Left ventricle myocardium inferior (tissue), 1 donor: ENCODE data around the gene CDCA8. TPM values are rescaled to one million over a fixed set of nuclear protein-coding genes. Genes with fewer than 3 reads are reported as not detected.
"Not testable (repeated sequence)": the region's sequence is repeated elsewhere in the genome, so short reads cannot be mapped to it uniquely, and the experiment has no call there.

ENCODE experiments used
- DNase-seq: peaks from one replicate; pipeline ENCODE4 v3.0.0-alpha.2; 2020
- H3K27ac ChIP-seq: fragments of 200-600 bp; replicated peaks from 2 replicates; pipeline ENCODE4 v1.8.0; 2021
- H3K27me3 ChIP-seq: fragments of 200-600 bp; 2 replicates; pipeline ENCODE4 v1.8.0; 2021; ENCODE audit warnings: low read depth
- H3K36me3 ChIP-seq: fragments of 200-600 bp; 2 replicates; pipeline ENCODE4 v1.8.0; 2021
- H3K4me1 ChIP-seq: fragments of 200-600 bp; 2 replicates; pipeline ENCODE4 v1.8.0; 2021
- H3K4me3 ChIP-seq: fragments of 200-600 bp; 2 replicates; pipeline ENCODE4 v1.8.0; 2021; ENCODE audit warnings: mild to moderate bottlenecking, moderate library complexity
- H3K9me3 ChIP-seq: fragments of 200-600 bp; replicated peaks from 2 replicates; pipeline ENCODE4 v1.8.0; 2021
- intact Hi-C: fragments of 100-400 bp; cut with micrococcal nuclease; formaldehyde crosslinking; loops from one replicate; pipeline ENCODE4 v1.11.0; 2022
- total RNA-seq: library from RNA; stranded (reverse); fragmentation: NEBNext Ultra II Directional; extraction: Animal tissue kit (Norgen Biotek cat#: 25700); gene quantifications from one replicate; pipeline ENCODE4 v1.2.1, GENCODE V29; 2021
- TF ChIP-seq, protein P1 (sequence below): fragments of 200-600 bp; IDR thresholded peaks from 2 replicates; pipeline ENCODE4 v1.8.0; 2021; ENCODE audit warnings: antibody characterized with exemption, mild to moderate bottlenecking, borderline replicate concordance
- donor health status: DM: no; HTN: yes; CAD: no; lungs with severe emphysema.

Gene CDCA8
- total RNA-seq, 1 donor from 2014 or later = 0.33 TPM

DNA sequence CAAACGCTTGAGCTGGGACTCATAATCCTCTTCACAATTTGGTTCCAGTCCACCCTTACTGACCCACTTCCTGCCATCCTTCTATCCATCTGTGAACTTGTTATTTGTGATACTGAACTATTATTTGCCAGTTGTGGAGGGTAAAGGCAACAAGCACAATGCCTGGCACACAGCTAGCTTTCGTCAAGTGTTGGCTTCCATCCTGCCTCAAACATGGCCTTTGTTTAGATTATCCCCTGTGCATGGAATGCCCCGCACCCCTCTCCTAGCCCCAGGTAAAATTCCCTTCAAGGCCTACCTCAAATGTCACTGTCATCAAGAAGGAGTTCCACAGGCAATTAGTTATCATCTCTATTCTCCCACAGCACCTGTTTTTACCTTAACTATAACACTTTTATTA, 11.4 kb upstream of the CDCA8 start:
- no peaks in the 10 kb centered on the region for H3K9me3 ChIP-seq
- TF ChIP-seq, protein P1, sequence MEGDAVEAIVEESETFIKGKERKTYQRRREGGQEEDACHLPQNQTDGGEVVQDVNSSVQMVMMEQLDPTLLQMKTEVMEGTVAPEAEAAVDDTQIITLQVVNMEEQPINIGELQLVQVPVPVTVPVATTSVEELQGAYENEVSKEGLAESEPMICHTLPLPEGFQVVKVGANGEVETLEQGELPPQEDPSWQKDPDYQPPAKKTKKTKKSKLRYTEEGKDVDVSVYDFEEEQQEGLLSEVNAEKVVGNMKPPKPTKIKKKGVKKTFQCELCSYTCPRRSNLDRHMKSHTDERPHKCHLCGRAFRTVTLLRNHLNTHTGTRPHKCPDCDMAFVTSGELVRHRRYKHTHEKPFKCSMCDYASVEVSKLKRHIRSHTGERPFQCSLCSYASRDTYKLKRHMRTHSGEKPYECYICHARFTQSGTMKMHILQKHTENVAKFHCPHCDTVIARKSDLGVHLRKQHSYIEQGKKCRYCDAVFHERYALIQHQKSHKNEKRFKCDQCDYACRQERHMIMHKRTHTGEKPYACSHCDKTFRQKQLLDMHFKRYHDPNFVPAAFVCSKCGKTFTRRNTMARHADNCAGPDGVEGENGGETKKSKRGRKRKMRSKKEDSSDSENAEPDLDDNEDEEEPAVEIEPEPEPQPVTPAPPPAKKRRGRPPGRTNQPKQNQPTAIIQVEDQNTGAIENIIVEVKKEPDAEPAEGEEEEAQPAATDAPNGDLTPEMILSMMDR = no peak
- H3K27ac ChIP-seq = no peak overlapping the region
- H3K4me1 ChIP-seq = no peaks in the 10 kb centered on the region
- no peak overlapping the region for H3K4me3 ChIP-seq
- DNase-seq = no peak
- no peaks in the 10 kb centered on the region for H3K27me3 ChIP-seq
- H3K36me3 ChIP-seq = peaks cover 33% of the 10 kb centered on the region
- intact Hi-C loops = loop anchor here (5.0 to 10.0 kb wide), 2 partner anchors 84 to 226 kb away; partner anchors contain the start of gene GNL2

DNA sequence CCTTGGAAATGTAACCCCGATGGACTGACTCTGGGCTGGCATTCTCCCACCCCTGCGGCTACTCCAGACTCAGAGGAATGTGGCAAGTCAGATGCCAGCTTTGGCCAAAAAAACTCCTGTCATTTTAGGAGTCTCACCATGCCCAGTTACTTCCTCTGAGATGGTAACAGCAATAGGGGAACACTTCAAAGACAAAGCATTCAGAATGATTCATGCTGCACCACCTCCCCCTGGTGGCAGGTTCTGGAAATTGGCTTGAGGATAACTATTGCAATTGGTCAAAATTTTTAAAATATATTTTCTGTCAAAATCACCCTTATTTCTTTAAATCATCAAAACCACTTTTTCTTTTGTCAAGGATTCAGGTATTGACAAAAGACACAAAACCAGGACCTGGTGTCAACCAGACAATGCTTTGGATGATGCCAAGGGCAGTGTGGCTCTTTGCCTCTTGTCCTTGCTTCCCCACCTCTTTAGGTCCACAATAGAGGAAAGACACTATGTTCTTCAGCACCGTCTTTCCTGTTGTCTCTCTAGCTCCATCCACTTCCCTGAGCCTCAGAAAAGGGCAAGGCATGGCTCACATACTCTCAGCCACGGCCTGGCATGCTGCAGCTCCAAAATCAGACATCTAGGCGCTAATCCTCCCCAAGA, 9.9 kb upstream of the CDCA8 start:
- intact Hi-C loops = loop anchor here (5.0 to 10.0 kb wide), 2 partner anchors 85 to 228 kb away; partner anchors contain the start of gene GNL2
- peaks cover 45% of the 10 kb centered on the region for H3K36me3 ChIP-seq
- TF ChIP-seq, protein P1 = peak; percentile 86
- no peaks in the 10 kb centered on the region for H3K27me3 ChIP-seq
- DNase-seq = peak; percentile 54
- no peaks in the 10 kb centered on the region for H3K4me1 ChIP-seq
- no peaks in the 10 kb centered on the region for H3K9me3 ChIP-seq
- no peak overlapping the region for H3K4me3 ChIP-seq
- no peak overlapping the region for H3K27ac ChIP-seq

DNA sequence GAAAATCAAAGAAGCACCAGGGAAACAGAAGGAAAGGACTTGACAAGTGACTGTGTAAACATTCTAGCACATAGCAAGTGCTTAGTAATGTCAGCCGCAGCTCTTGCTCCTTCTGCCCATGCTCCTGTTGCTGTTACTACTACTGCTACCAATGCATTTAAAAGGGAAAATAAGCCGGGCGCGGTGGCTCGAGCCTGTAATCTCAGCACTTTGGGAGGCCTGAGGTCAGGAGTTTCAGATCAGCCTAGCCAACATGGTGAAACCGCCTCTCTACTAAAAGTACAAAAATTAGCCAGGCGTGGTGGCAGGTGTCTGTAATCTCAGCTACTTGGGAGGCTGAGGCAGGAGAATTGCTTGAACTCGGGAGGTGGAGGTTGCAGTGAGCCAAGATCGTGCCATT, 8.1 kb upstream of the CDCA8 start:
- intact Hi-C loops = loop anchor here (5.0 to 10.0 kb wide), 2 partner anchors 87 to 229 kb away; partner anchors contain the start of gene GNL2
- Histone ChIP-seq H3K4me1 (peaks cover 11% of the 10 kb centered on the region), H3K36me3 (peaks cover 53% of the 10 kb centered on the region)
- not testable (repeated sequence) for H3K27me3 ChIP-seq, H3K9me3 ChIP-seq, DNase-seq, H3K27ac ChIP-seq, H3K4me3 ChIP-seq

DNA sequence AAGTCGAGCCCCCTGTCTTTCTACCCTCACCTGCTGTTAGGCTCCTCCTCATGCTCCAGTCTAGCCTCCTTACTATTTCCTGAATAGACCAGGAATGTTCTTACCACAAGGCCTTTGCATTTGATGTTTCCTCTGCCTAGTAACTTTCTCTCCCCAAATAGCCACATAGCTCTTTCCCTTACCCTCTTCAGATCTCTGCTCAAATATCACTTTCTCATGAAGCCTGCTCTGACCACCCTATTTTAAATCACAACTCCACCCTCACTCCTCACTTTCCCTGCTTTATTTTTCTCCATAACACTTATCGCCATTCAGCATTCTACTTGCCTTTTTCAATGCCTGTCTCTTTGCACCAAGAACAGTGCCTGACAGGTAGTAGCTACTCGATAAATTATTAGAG, 6.6 kb upstream of the CDCA8 start:
- DNase-seq = no peak
- H3K27ac ChIP-seq = no peak overlapping the region
- H3K4me1 ChIP-seq = peaks cover 24% of the 10 kb centered on the region
- intact Hi-C loops = loop anchor here (10.0 kb wide), 1 partner anchor 231 kb away; no protein-coding TSS in a partner anchor
- H3K9me3 ChIP-seq = no peaks in the 10 kb centered on the region
- TF ChIP-seq, protein P1 = no peak
- no peak overlapping the region for H3K4me3 ChIP-seq
- no peaks in the 10 kb centered on the region for H3K27me3 ChIP-seq
- peaks cover 53% of the 10 kb centered on the region for H3K36me3 ChIP-seq

DNA sequence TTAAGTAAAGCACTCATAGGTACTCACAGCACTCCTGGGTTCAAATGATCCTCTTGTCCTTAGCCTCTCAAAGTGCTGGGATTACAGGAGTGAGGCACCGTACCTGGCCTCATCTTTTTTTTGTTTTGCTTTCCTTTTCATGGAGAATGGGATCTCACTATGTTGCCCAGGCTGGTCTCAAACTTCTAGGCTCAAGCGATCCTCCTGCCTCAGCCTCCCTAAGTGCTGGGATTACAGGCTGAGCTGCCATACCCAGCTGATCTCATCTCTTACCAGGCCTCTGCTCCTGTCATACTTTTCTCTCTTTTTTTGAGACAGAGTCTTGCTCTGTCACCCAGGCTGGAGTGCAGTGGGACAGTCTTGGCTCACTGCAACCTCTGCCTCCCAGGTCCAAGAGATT, 4.6 kb upstream of the CDCA8 start:
- Histone ChIP-seq H3K36me3 (peaks cover 50% of the 10 kb centered on the region), H3K4me1 (peaks cover 41% of the 10 kb centered on the region)
- not testable (repeated sequence) for H3K9me3 ChIP-seq, H3K27me3 ChIP-seq, H3K27ac ChIP-seq, H3K4me3 ChIP-seq, DNase-seq
- intact Hi-C loops = loop anchor here (10.0 kb wide), 1 partner anchor 233 kb away; no protein-coding TSS in a partner anchor

DNA sequence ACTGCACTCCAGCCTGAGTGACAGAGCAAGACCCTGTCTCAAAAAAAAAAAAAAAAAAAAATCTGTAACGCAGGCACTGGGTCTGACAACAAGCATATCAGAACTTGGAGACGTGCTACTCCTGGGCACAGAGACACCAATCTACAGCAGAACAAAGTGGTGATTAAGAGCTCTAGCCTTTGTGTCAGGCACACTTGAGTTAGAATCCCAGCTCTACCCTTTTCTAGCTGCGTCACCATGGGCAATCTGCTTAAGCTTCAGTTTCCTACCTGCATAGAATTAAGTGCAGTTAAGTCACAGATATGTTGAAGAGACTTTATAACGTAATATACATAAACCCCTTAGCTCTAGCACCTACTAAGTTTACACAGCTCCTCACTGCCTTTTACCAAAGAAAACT, 3.4 kb upstream of the CDCA8 start:
- Histone ChIP-seq H3K4me3 (peak overlapping the region; percentile 81), H3K27ac (no peak overlapping the region), H3K27me3 (no peaks in the 10 kb centered on the region), H3K36me3 (peaks cover 38% of the 10 kb centered on the region), H3K4me1 (peaks cover 47% of the 10 kb centered on the region), H3K9me3 (no peaks in the 10 kb centered on the region)
- DNase-seq = no peak
- intact Hi-C loops = loop anchor here (10.0 kb wide), 1 partner anchor 234 kb away; no protein-coding TSS in a partner anchor
- TF ChIP-seq, protein P1 = no peak
